Measurements from ENCODE around the gene PSORS1C1.
A peak's percentile ranks its signal among the peaks of the same experiment; 100 is the strongest.

PSORS1C1 gene

GRCh38 chr6:31076611-31077010 is 38.0 kb upstream of the PSORS1C1 start:
- FAIRE-seq (no peak), DNase-seq (ENCODE audit: insufficient read length, low spot score) (no peak)
- no peak for TF ChIP-seq CTCF (IDR thresholded peaks at IDR 0.05; ENCODE audit: insufficient read depth, missing control alignments)

DNA sequence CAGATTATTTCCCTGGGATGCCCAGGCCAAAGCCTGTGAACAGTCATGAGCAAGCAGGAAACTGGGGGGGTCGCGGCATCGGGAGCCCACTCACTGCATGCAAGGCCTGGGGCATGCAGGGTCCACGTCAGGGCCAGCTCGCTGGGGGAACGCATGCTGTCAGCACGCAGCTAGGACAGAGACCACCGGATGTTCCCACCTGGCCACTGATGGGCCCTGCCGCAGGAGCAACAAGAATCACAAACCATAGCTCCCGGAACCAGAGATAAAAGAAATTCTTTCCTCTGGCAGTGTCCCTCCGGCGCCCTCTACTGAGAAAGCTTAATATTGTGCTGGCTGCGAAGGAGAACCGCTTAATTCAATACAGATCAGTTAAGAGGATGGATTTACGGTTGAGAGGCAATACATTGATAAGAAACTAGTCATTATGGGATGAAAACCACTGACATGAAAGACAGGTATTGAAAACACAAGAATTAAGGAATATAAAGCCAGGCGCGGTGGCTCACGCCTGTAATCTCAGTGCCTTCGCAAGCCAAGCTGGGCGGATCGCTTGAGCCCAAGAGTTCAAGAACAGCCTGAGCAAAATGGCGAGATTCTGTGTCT is 34.8 kb upstream of the PSORS1C1 start:
- TF ChIP-seq CTCF (IDR thresholded peaks at IDR 0.05; ENCODE audit: insufficient read depth, missing control alignments): peak; percentile 70
- FAIRE-seq: no peak

DNA sequence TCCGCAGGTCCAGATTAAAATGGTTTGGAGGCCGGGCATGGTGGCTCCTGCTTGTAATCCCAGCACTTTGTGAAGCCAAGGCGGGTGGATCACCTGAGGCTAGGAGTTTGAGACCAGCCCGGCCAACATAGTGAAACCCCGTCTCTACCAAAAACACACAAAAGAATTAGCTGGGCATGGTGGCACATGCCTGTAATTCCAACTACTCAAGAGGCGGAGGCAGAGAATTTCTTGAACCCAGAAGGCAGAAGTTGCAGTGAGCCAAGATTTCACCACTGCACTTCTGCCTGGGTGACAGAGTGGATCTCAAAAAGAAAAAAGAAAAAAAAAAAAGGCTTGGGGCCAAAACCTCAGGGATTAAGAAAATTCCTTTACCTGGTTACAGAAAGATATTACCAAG is 32.7 kb upstream of the PSORS1C1 start:
- FAIRE-seq (no peak), DNase-seq (ENCODE audit: insufficient read length, low spot score) (no peak)
- no peak for TF ChIP-seq CTCF (IDR thresholded peaks at IDR 0.05; ENCODE audit: insufficient read depth, missing control alignments)

More for the DNA sequence above, 34.8 kb upstream of the PSORS1C1 start:
- peak; percentile 54 for DNase-seq (ENCODE audit: insufficient read length, low spot score)

DNA sequence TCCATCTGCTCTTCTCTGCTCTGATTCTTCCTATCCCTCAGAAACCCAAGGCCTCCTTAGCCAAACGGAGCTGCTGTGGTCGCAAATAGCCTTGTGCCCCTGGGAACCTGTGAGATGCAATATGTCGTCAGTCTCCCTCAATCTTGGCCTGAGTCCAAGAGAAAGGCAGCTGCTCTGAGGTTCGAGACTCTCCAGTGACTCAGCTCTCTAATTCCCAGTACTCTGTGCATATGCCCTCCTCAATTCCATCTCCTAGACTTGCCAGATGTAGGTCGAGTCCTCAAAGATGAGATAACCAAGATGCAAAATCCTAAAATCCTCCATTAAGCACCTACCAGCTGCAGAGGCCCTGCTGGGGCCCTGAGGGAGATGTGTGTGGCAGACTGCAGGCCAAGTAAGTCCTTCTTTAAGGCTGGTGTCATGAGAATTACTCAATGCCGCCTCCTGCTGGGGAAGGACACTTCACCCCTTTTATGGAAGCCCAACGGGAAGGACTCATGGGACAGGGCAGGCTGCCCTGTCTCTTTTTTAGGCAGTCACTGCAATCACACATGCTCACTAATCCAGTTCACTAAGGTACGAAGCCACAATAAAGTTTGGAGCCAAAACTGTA is 30.8 kb upstream of the PSORS1C1 start:
- FAIRE-seq (no peak), DNase-seq (ENCODE audit: insufficient read length, low spot score) (no peak)
- TF ChIP-seq CTCF (IDR thresholded peaks at IDR 0.05; ENCODE audit: insufficient read depth, missing control alignments): peak; percentile 63

DNA sequence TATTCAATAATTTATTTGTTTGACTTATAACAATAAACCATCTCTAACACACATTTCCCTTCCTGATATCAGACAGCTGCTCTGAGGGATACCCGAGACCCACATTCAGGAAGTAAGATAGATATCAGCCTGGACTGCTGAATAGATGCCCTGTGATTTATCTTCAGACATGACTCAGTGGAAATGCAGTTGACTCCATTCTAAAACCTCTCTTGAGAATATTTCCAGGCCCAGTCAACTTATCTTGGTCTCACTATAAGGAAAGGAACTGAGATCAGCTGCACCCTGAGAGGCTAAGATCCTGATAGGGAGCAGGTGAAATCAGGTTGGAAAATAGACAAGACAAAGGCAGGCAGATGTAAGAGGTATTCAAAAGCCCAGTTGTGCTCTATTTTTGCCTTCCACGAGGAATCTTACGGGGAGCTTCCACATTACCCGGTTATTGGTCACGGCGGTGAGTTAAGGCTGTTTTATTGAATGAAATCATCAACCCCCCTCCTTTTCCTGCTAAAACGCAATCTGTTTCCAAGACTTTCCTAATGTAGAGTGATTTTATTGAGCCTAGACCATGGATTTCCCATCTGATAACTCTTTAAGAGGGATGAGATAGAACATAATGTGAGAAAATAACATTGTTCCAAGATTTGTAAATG is 27.7 kb upstream of the PSORS1C1 start:
- no peak for DNase-seq (ENCODE audit: insufficient read length, low spot score)
- TF ChIP-seq CTCF (IDR thresholded peaks at IDR 0.05; ENCODE audit: insufficient read depth, missing control alignments): no peak
- FAIRE-seq: no peak

GRCh38 chr6:31087494-31088089 is 27.0 kb upstream of the PSORS1C1 start:
- DNase-seq (ENCODE audit: insufficient read length, low spot score) (peak; percentile 69), FAIRE-seq (no peak)
- TF ChIP-seq CTCF (IDR thresholded peaks at IDR 0.05; ENCODE audit: insufficient read depth, missing control alignments): peak; percentile 92

Data from D721Med (cell line).